CD14-positive monocyte (primary cell): ENCODE data around the gene MBD5. TPM values are rescaled to one million over a fixed set of nuclear protein-coding genes. Genes with fewer than 3 reads are reported as not detected.

Experiments
- DNase-seq, 3 donors: peaks; one replicate each; pipeline ENCODE4 v3.0.0-alpha.2; 2011 to 2022
- H2AFZ ChIP-seq: 2 replicates; pipeline ENCODE4 v1.6.0; 2012; ENCODE audit warnings: mild to moderate bottlenecking, low read depth, low read length, inconsistent platforms; ENCODE audit not compliant: insufficient read depth, poor library complexity, severe bottlenecking
- H3K27ac ChIP-seq, 2 donors: 1 replicate in 1 of 2; 2 replicates in 1 of 2; pipeline ENCODE4 v1.5.1; 2012 to 2013; ENCODE audit warnings: low read length in 2 of 2, control low read depth in 1 of 2, inconsistent platforms in 1 of 2, low read depth in 1 of 2, mild to moderate bottlenecking in 1 of 2
- H3K27me3 ChIP-seq, 2 donors: one replicate each; pipeline versions ENCODE4 v1.6.0 to v1.6.1; 2011 to 2013; ENCODE audit warnings: low read length in 2 of 2; ENCODE audit not compliant: control insufficient read depth in 2 of 2, insufficient read depth in 2 of 2
- H3K36me3 ChIP-seq, 2 donors: replicated peaks in 1 of 2; 1 replicate in 1 of 2; 2 replicates in 1 of 2; pipeline versions ENCODE4 v1.5.1 to v1.6.1; 2012 to 2013; ENCODE audit warnings: low read length in 2 of 2, control low read depth in 1 of 2, inconsistent platforms in 1 of 2, mild to moderate bottlenecking in 1 of 2; ENCODE audit not compliant: insufficient read depth in 2 of 2, control insufficient read depth in 1 of 2
- H3K4me1 ChIP-seq, 2 donors: 1 replicate in 1 of 2; 2 replicates in 1 of 2; pipeline versions ENCODE4 v1.5.1 to v1.6.1; 2012 to 2013; ENCODE audit warnings: low read length in 2 of 2, control low read depth in 1 of 2, inconsistent platforms in 1 of 2, mild to moderate bottlenecking in 1 of 2, moderate library complexity in 1 of 2; ENCODE audit not compliant: insufficient read depth in 2 of 2, control insufficient read depth in 1 of 2
- H3K4me2 ChIP-seq: replicated peaks from 2 replicates; pipeline ENCODE3; 2012; ENCODE audit warnings: low read length, moderate library complexity, mild to moderate bottlenecking; ENCODE audit not compliant: poor library complexity, severe bottlenecking; ENCODE audit errors: extremely low read depth
- H3K4me3 ChIP-seq, 3 experiments: fragments of 200-600 bp in 1 of 3; sonication (generic) in 1 of 3; replicated peaks in 1 of 3; 1 replicate in 2 of 3; 2 replicates in 1 of 3; pipeline ENCODE4 v1.5.1; 2011 to 2013; ENCODE audit warnings: low read length in 3 of 3, mild to moderate bottlenecking in 3 of 3, control low read depth in 2 of 3, low read depth in 2 of 3, inconsistent platforms in 1 of 3, moderate library complexity in 1 of 3
- H3K79me2 ChIP-seq: 2 replicates; pipeline ENCODE4 v1.6.0; 2012; ENCODE audit warnings: mild to moderate bottlenecking, control low read depth, inconsistent platforms, low read length, moderate library complexity; ENCODE audit not compliant: insufficient read depth
- H3K9ac ChIP-seq: 2 replicates; pipeline ENCODE4 v1.6.0; 2017; ENCODE audit warnings: low read length, mild to moderate bottlenecking; ENCODE audit not compliant: insufficient read depth, poor library complexity, severe bottlenecking
- H3K9me3 ChIP-seq, 2 donors: replicated peaks in 1 of 2; 1 replicate in 1 of 2; 2 replicates in 1 of 2; pipeline versions ENCODE4 v1.5.1 to v1.6.1; 2012 to 2013; ENCODE audit warnings: low read length in 2 of 2, control low read depth in 1 of 2; ENCODE audit not compliant: control insufficient read depth in 1 of 2, insufficient read depth in 1 of 2
- H4K20me1 ChIP-seq: 2 replicates; pipeline ENCODE4 v1.6.0; 2012; ENCODE audit warnings: mild to moderate bottlenecking, low read length, control low read depth, moderate library complexity; ENCODE audit not compliant: insufficient read depth
- H3K27ac Mint-ChIP-seq, 7 donors: one replicate each; pipeline ENCODE4 v1.8.0; 2020; ENCODE audit warnings: mild to moderate bottlenecking in 7 of 7, mixed read lengths in 7 of 7, moderate library complexity in 6 of 7, inconsistent platforms in 2 of 7
- H3K27me3 Mint-ChIP-seq, 3 donors: one replicate each; pipeline ENCODE4 v1.8.0; 2021 to 2022; ENCODE audit warnings: low read depth in 3 of 3, mild to moderate bottlenecking in 3 of 3, mixed read lengths in 3 of 3, moderate library complexity in 3 of 3, inconsistent platforms in 1 of 3
- H3K36me3 Mint-ChIP-seq, 2 donors: one replicate each; pipeline ENCODE4 v1.8.0; 2020; ENCODE audit warnings: mixed read lengths in 2 of 2, inconsistent platforms in 1 of 2, mild to moderate bottlenecking in 1 of 2
- H3K4me1 Mint-ChIP-seq: one replicate; pipeline ENCODE4 v1.8.0; 2020; ENCODE audit warnings: mild to moderate bottlenecking, mixed read lengths
- H3K4me3 Mint-ChIP-seq, 2 donors: one replicate each; pipeline ENCODE4 v1.8.0; 2020; ENCODE audit warnings: mild to moderate bottlenecking in 2 of 2, mixed read lengths in 2 of 2, moderate library complexity in 1 of 2
- H3K9me3 Mint-ChIP-seq, 7 donors: one replicate each; pipeline ENCODE4 v1.8.0; 2020 to 2022; ENCODE audit warnings: mixed read lengths in 7 of 7, mild to moderate bottlenecking in 6 of 7, moderate library complexity in 6 of 7, inconsistent platforms in 2 of 7
- CTCF ChIP-seq: fragments of 200-600 bp; IDR thresholded peaks from one replicate; pipeline ENCODE4 v1.8.0; 2022; ENCODE audit warnings: antibody characterized with exemption, mild to moderate bottlenecking
- WGBS: methylation state at CpG from one replicate; pipeline ENCODE4 v1.1.5; 2013; ENCODE audit warnings: missing lambda C conversion rate; ENCODE audit not compliant: insufficient coverage; 5-methylcytosine and 5-hydroxymethylcytosine counted together
- intact Hi-C, 2 donors: fragments of 100-400 bp; cut with micrococcal nuclease; formaldehyde crosslinking; loops; one replicate each; pipeline versions ENCODE4 v1.15.0 to v1.15.1; 2023
- polyA plus RNA-seq, 3 donors: library from polyadenylated mRNA; depleted of rRNA in 1 of 3; unstranded in 2 of 3; stranded (reverse) in 1 of 3; fragments of 300-500 nt in 2 of 3; fragments of >200 nt in 1 of 3; fragmentation: Illumina TruSeq in 2 of 3; gene quantifications; 1 replicate in 2 of 3; 2 replicates in 1 of 3; pipeline ENCODE4 v1.2.3, GENCODE V29; 2012 to 2021

The MBD5 gene
- polyA plus RNA-seq, 3 donors = 2.3 to 5.7 (median 3.5) TPM

GRCh38 chr2:148534416-148535204, 513.7 kb downstream of the MBD5 start:
- no peak overlapping the region for H3K27ac Mint-ChIP-seq

GRCh38 chr2:148538375-148538774, 517.5 kb downstream of the MBD5 start:
- Histone ChIP-seq H3K36me3 (no peaks in the 10 kb centered on the region), H4K20me1 (no peaks in the 10 kb centered on the region), H3K27me3 (no peaks in the 10 kb centered on the region), H3K27ac (no peak overlapping the region), H3K4me2 (no peak overlapping the region), H3K4me1 (peaks cover 24 to 26% of the 10 kb centered on the region in 2 donors), H2AFZ (no peak overlapping the region), H3K79me2 (no peaks in the 10 kb centered on the region), H3K9ac (no peak overlapping the region), H3K4me3 (no peak overlapping the region), H3K9me3 (no peaks in the 10 kb centered on the region)
- Mint-ChIP-seq H3K27ac (no peak overlapping the region), H3K4me1 (peaks cover 35% of the 10 kb centered on the region), H3K27me3 (peaks cover 4 to 9% (median 5%) of the 10 kb centered on the region in 3 donors), H3K36me3 (peaks cover 0 to 7% of the 10 kb centered on the region in 2 donors), H3K9me3 (peaks cover 0 to 3% (median 2%) of the 10 kb centered on the region in 7 donors), H3K4me3 (no peak overlapping the region)
- intact Hi-C loops = no loop called here
- DNase-seq = no peak
- WGBS = 0% methylated on average over 1 of the region's 1 CpG
- no peak for TF ChIP-seq CTCF

More at GRCh38 chr2:148534416-148535204, 513.7 kb downstream of the MBD5 start:
- no peaks in the 10 kb centered on the region for H3K9me3 ChIP-seq
- H3K27me3 Mint-ChIP-seq = peaks cover 0 to 6% (median 1%) of the 10 kb centered on the region in 3 donors
- no peak for DNase-seq
- H3K36me3 ChIP-seq = no peaks in the 10 kb centered on the region
- H3K27ac ChIP-seq = no peak overlapping the region
- peaks cover 21% of the 10 kb centered on the region for H3K4me1 Mint-ChIP-seq
- intact Hi-C loops = no loop called here
- no peak for TF ChIP-seq CTCF
- no peaks in the 10 kb centered on the region for H4K20me1 ChIP-seq
- H2AFZ ChIP-seq = no peak overlapping the region
- H3K4me3 ChIP-seq = no peak overlapping the region
- H3K9me3 Mint-ChIP-seq = peaks cover 0 to 3% (median 0%) of the 10 kb centered on the region in 7 donors
- H3K9ac ChIP-seq = no peak overlapping the region
- H3K79me2 ChIP-seq = no peaks in the 10 kb centered on the region
- H3K4me1 ChIP-seq = peaks cover 11 to 13% of the 10 kb centered on the region in 2 donors
- no peak overlapping the region for H3K4me3 Mint-ChIP-seq
- 42% methylated on average over 5 of the region's 12 CpGs for WGBS
- H3K36me3 Mint-ChIP-seq = no peaks in the 10 kb centered on the region
- H3K4me2 ChIP-seq = no peak overlapping the region
- no peaks in the 10 kb centered on the region for H3K27me3 ChIP-seq
